H9 (cell line): Measurements from ENCODE around the gene OLFM1. TPM values are rescaled to one million over a fixed set of nuclear protein-coding genes. Genes with fewer than 3 reads are reported as not detected.

Experiments used
- DNase-seq: peaks from one replicate; pipeline ENCODE4 v3.0.0-alpha.2; 2017
- H2AFZ ChIP-seq: one replicate; pipeline ENCODE4 v1.6.1; 2013; ENCODE audit warnings: mild to moderate bottlenecking, low read length, control low read depth, moderate library complexity
- H2AK5ac ChIP-seq: 2 replicates; pipeline ENCODE4 v1.6.1; 2013; ENCODE audit warnings: low read length, control low read depth, mixed read lengths; ENCODE audit not compliant: insufficient read length
- H2BK120ac ChIP-seq: one replicate; pipeline ENCODE4 v1.6.1; 2013; ENCODE audit warnings: low read depth, mild to moderate bottlenecking, low read length, control low read depth, inconsistent platforms; ENCODE audit not compliant: poor library complexity, severe bottlenecking
- H2BK12ac ChIP-seq: 2 replicates; pipeline ENCODE4 v1.6.1; 2013; ENCODE audit warnings: low read length, control low read depth, mixed read lengths, low read depth; ENCODE audit not compliant: insufficient read length
- H2BK15ac ChIP-seq: 2 replicates; pipeline ENCODE4 v1.6.1; 2013; ENCODE audit warnings: low read depth, low read length, control low read depth
- H2BK20ac ChIP-seq: one replicate; pipeline ENCODE4 v1.6.1; 2013; ENCODE audit warnings: low read depth, mild to moderate bottlenecking, low read length, control low read depth, inconsistent platforms; ENCODE audit not compliant: poor library complexity, severe bottlenecking
- H2BK5ac ChIP-seq: 2 replicates; pipeline ENCODE4 v1.6.1; 2013; ENCODE audit warnings: low read length, control low read depth, mixed read lengths; ENCODE audit not compliant: insufficient read length
- H3K14ac ChIP-seq: 2 replicates; pipeline ENCODE4 v1.6.1; 2013; ENCODE audit warnings: low read length, control low read depth; ENCODE audit not compliant: insufficient read depth
- H3K18ac ChIP-seq: 2 replicates; pipeline ENCODE4 v1.6.1; 2013; ENCODE audit warnings: low read depth, mild to moderate bottlenecking, mixed read lengths, low read length, control low read depth; ENCODE audit not compliant: insufficient read length
- H3K23ac ChIP-seq: 2 replicates; pipeline ENCODE4 v1.6.1; 2013; ENCODE audit warnings: low read length, control low read depth, mixed read lengths, low read depth; ENCODE audit not compliant: insufficient read length
- H3K23me2 ChIP-seq: 2 replicates; pipeline ENCODE4 v1.6.1; 2013; ENCODE audit warnings: low read depth, mild to moderate bottlenecking, mixed read lengths, low read length, control low read depth; ENCODE audit not compliant: insufficient read length, poor library complexity, severe bottlenecking
- H3K27ac ChIP-seq: 2 replicates; pipeline ENCODE4 v1.5.1; 2013; ENCODE audit warnings: low read length, control low read depth, mixed read lengths, low read depth; ENCODE audit not compliant: insufficient read length
- H3K27me3 ChIP-seq: 2 replicates; pipeline ENCODE4 v1.6.1; 2013; ENCODE audit warnings: low read length, control low read depth, inconsistent platforms; ENCODE audit not compliant: insufficient read depth
- H3K4ac ChIP-seq: 2 replicates; pipeline ENCODE4 v1.6.1; 2013; ENCODE audit warnings: low read depth, mild to moderate bottlenecking, control low read depth, inconsistent platforms, low read length, moderate library complexity
- H3K4me1 ChIP-seq: 2 replicates; pipeline ENCODE4 v1.6.1; 2013; ENCODE audit warnings: low read length, control low read depth, inconsistent platforms; ENCODE audit not compliant: insufficient read depth
- H3K4me2 ChIP-seq: 2 replicates; pipeline ENCODE4 v1.6.1; 2013; ENCODE audit warnings: low read length, control low read depth, mixed read lengths; ENCODE audit not compliant: insufficient read length, insufficient read depth
- H3K56ac ChIP-seq: 2 replicates; pipeline ENCODE4 v1.6.1; 2013; ENCODE audit warnings: low read depth, mild to moderate bottlenecking, mixed read lengths, low read length, control low read depth; ENCODE audit not compliant: insufficient read length
- H3K79me1 ChIP-seq: 2 replicates; pipeline ENCODE4 v1.6.1; 2013; ENCODE audit warnings: low read depth, mild to moderate bottlenecking, moderate library complexity, low read length, control low read depth, inconsistent platforms; ENCODE audit not compliant: insufficient read depth, poor library complexity, severe bottlenecking
- H3K79me2 ChIP-seq: 2 replicates; pipeline ENCODE4 v1.6.1; 2013; ENCODE audit warnings: low read length, control low read depth, inconsistent platforms; ENCODE audit not compliant: insufficient read depth
- H3K9ac ChIP-seq: 2 replicates; pipeline ENCODE4 v1.6.1; 2013; ENCODE audit warnings: low read length, control low read depth, mixed read lengths; ENCODE audit not compliant: insufficient read length; ENCODE audit errors: extremely low read depth
- H3K9me3 ChIP-seq: one replicate; pipeline ENCODE4 v1.6.1; 2013; ENCODE audit warnings: low read depth, low read length, inconsistent platforms; ENCODE audit not compliant: control insufficient read depth
- H3T11ph ChIP-seq: one replicate; pipeline ENCODE4 v1.6.1; 2013; ENCODE audit warnings: mild to moderate bottlenecking, low read length, control low read depth, inconsistent platforms
- H4K20me1 ChIP-seq: one replicate; pipeline ENCODE4 v1.6.1; 2013; ENCODE audit not compliant: control insufficient read depth, insufficient read length, insufficient read depth
- H4K5ac ChIP-seq: 2 replicates; pipeline ENCODE4 v1.6.1; 2013; ENCODE audit warnings: low read depth, mild to moderate bottlenecking, mixed read lengths, low read length, control low read depth; ENCODE audit not compliant: insufficient read length
- H4K8ac ChIP-seq: replicated peaks from 2 replicates; pipeline ENCODE4 v1.6.1; 2013; ENCODE audit warnings: low read length, control low read depth, mixed read lengths, low read depth; ENCODE audit not compliant: insufficient read length
- H4K91ac ChIP-seq: 2 replicates; pipeline ENCODE4 v1.6.1; 2013; ENCODE audit warnings: low read depth, mild to moderate bottlenecking, moderate library complexity, mixed read lengths, low read length, control low read depth; ENCODE audit not compliant: insufficient read length
- H3K27ac Mint-ChIP-seq, 3 experiments: 2 replicates in 2 of 3; 3 replicates in 1 of 3; pipeline ENCODE4 v1.8.0; 2020 to 2021; ENCODE audit warnings: mixed read lengths in 3 of 3, mild to moderate bottlenecking in 1 of 3, moderate library complexity in 1 of 3
- H3K27me3 Mint-ChIP-seq: 2 replicates; pipeline ENCODE4 v1.8.0; 2021; ENCODE audit warnings: low read depth, mild to moderate bottlenecking, moderate library complexity, mixed read lengths
- H3K36me3 Mint-ChIP-seq, 3 experiments: 2 replicates in 2 of 3; 3 replicates in 1 of 3; pipeline ENCODE4 v1.8.0; 2020 to 2021; ENCODE audit warnings: low read depth in 3 of 3, mixed read lengths in 3 of 3; ENCODE audit not compliant: insufficient read depth in 1 of 3
- H3K4me1 Mint-ChIP-seq, 2 experiments: 2 replicates each; pipeline ENCODE4 v1.8.0; 2020; ENCODE audit warnings: mixed read lengths in 2 of 2
- H3K4me3 Mint-ChIP-seq, 2 experiments: 2 replicates in 1 of 2; 3 replicates in 1 of 2; pipeline ENCODE4 v1.8.0; 2020 to 2021; ENCODE audit warnings: mild to moderate bottlenecking in 2 of 2, mixed read lengths in 2 of 2, moderate library complexity in 1 of 2
- H3K9me3 Mint-ChIP-seq, 2 experiments: 2 replicates in 1 of 2; 3 replicates in 1 of 2; pipeline ENCODE4 v1.8.0; 2020; ENCODE audit warnings: mild to moderate bottlenecking in 2 of 2, mixed read lengths in 2 of 2, moderate library complexity in 1 of 2
- CTCF ChIP-seq: fragments of 200-600 bp; sonication (generic); conservative IDR thresholded peaks from 3 replicates; pipeline ENCODE4 v1.8.0; 2021; ENCODE audit warnings: antibody characterized with exemption, mild to moderate bottlenecking
- WGBS: extraction: QIAGEN DNeasy Blood & Tissue Kit; methylation state at CpG from one replicate; pipeline ENCODE4 v1.1.7; 2013; ENCODE audit warnings: missing lambda C conversion rate, low lambda C conversion rate, mixed read lengths; ENCODE audit not compliant: insufficient read length; ENCODE audit errors: extremely low coverage; 5-methylcytosine and 5-hydroxymethylcytosine counted together
- total RNA-seq: library from RNA; stranded (reverse); gene quantifications from 2 replicates; pipeline ENCODE4 v1.2.1, GENCODE V29; 2021

OLFM1 gene
- total RNA-seq, 1 experiment from 2014 or later, result 34.1 TPM

GRCh38 chr9:135103931-135104639 lies 16.6 kb downstream of the OLFM1 start:
- DNase-seq, result no peak
- Histone ChIP-seq H2BK5ac (no peak overlapping the region), H3K9ac (no peak overlapping the region), H4K8ac (no peak overlapping the region), H2BK120ac (no peak overlapping the region), H3K56ac (no peak overlapping the region), H4K91ac (no peak overlapping the region), H3K4me2 (no peak overlapping the region), H2BK20ac (no peak overlapping the region), H3K27ac (no peak overlapping the region), H3K14ac (no peak overlapping the region; the same call in 1 of the 2 replicates), H3K79me1 (no peaks in the 10 kb centered on the region), H3K23me2 (no peaks in the 10 kb centered on the region), H3K4me1 (no peaks in the 10 kb centered on the region), H2BK12ac (no peak overlapping the region), H3T11ph (no peak overlapping the region), H3K18ac (no peak overlapping the region), H4K5ac (no peak overlapping the region), H3K79me2 (no peaks in the 10 kb centered on the region), H3K4ac (no peak overlapping the region), H2BK15ac (no peak overlapping the region), H3K27me3 (no peaks in the 10 kb centered on the region), H2AK5ac (no peak overlapping the region), H2AFZ (no peak overlapping the region), H3K9me3 (no peaks in the 10 kb centered on the region), H4K20me1 (no peaks in the 10 kb centered on the region), H3K23ac (no peak overlapping the region)
- WGBS, result no CpG with 5 or more reads among the region's 28 CpGs
- no peak overlapping the region for H3K4me3 Mint-ChIP-seq
- peaks cover 18 to 29% of the 10 kb centered on the region in 2 experiments for H3K4me1 Mint-ChIP-seq
- no peak for TF ChIP-seq CTCF
- no peaks in the 10 kb centered on the region for H3K9me3 Mint-ChIP-seq
- no peaks in the 10 kb centered on the region for H3K27me3 Mint-ChIP-seq
- peaks cover 7 to 31% (median 21%) of the 10 kb centered on the region in 3 experiments; a peak in 6 of 7 replicates for H3K36me3 Mint-ChIP-seq
- H3K27ac Mint-ChIP-seq, result peak overlapping the region; percentile 19 to 76 (median 25); a peak in 3 of 7 replicates
